ENCODE data around the gene FAM174C. TPM values are rescaled to one million over a fixed set of nuclear protein-coding genes. Genes with fewer than 3 reads are reported as not detected.
A peak's percentile ranks its signal among the peaks of the same experiment; 100 is the strongest.

The FAM174C gene
- total RNA-seq = 10 to 100 TPM; 74.8 to 76.1 TPM

GRCh38 chr19:1275260-1275975, at the start of gene FAM174C:
TSS of gene FAM174C (plus strand) at chr19:1275530. CDS start at chr19:1275550, 20 bp downstream.
- H3K9me3 Mint-ChIP-seq = no peaks in the 10 kb centered on the region
- H3K27me3 Mint-ChIP-seq = no peaks in the 10 kb centered on the region
- intact Hi-C loops (cut with micrococcal nuclease) = loop anchor here (1.0 to 5.0 kb wide), 4 partner anchors 14 to 237 kb away; partner anchors contain the start of genes ADAMTSL5, DAZAP1 and NDUFS7
- ChIA-PET POLR2A (interaction anchor here (0.7 to 1.5 kb wide), 7 partner anchors 9 to 30 kb away, joined by 3 to 6 read pairs (median 4); no protein-coding TSS in a partner anchor), CTCF (interaction anchor here (0.6 to 4.1 kb wide), 4 partner anchors 9 to 163 kb away, joined by 3 to 38 read pairs (median 6); no protein-coding TSS in a partner anchor)
- peak within 1 kb of the TSS; percentile 86 for H3K4me3 Mint-ChIP-seq
- H3K4me1 Mint-ChIP-seq (ENCODE audit: low read depth) = peaks cover 56% of the 10 kb centered on the region
- H3K27ac Mint-ChIP-seq = peak within 1 kb of the TSS; percentile 95
- peaks cover 54% of the 10 kb centered on the region for H3K36me3 Mint-ChIP-seq
- peak; percentile 97 for DNase-seq

GRCh38 chr19:1226227-1226518, 49.2 kb upstream of the FAM174C start:
- H3K9me3 Mint-ChIP-seq = no peaks in the 10 kb centered on the region
- POLR2A ChIA-PET = no interaction called here
- CTCF ChIA-PET = interaction anchor here (1.1 kb wide), 1 partner anchor 113 kb away, joined by 3 read pairs; no protein-coding TSS in a partner anchor
- H3K4me1 Mint-ChIP-seq (ENCODE audit: low read depth) = no peaks in the 10 kb centered on the region
- peaks cover 7% of the 10 kb centered on the region for H3K36me3 Mint-ChIP-seq
- H3K27me3 Mint-ChIP-seq = no peaks in the 10 kb centered on the region
- no peak for DNase-seq
- H3K4me3 Mint-ChIP-seq = no peak overlapping the region
- no peak overlapping the region for H3K27ac Mint-ChIP-seq
- intact Hi-C loops (cut with micrococcal nuclease) = no loop called here

- DNase-seq = no peak
- Mint-ChIP-seq H3K9me3 (no peaks in the 10 kb centered on the region), H3K4me1 (ENCODE audit: low read depth) (no peaks in the 10 kb centered on the region), H3K36me3 (peaks cover 7% of the 10 kb centered on the region), H3K27ac (no peak overlapping the region), H3K4me3 (no peak overlapping the region), H3K27me3 (no peaks in the 10 kb centered on the region)
- POLR2A ChIA-PET = no interaction called here
- intact Hi-C loops (cut with micrococcal nuclease) = no loop called here
- CTCF ChIA-PET = no interaction called here
Measured at GRCh38 chr19:1226522-1227303, 48.6 kb upstream of the FAM174C start.

DNA sequence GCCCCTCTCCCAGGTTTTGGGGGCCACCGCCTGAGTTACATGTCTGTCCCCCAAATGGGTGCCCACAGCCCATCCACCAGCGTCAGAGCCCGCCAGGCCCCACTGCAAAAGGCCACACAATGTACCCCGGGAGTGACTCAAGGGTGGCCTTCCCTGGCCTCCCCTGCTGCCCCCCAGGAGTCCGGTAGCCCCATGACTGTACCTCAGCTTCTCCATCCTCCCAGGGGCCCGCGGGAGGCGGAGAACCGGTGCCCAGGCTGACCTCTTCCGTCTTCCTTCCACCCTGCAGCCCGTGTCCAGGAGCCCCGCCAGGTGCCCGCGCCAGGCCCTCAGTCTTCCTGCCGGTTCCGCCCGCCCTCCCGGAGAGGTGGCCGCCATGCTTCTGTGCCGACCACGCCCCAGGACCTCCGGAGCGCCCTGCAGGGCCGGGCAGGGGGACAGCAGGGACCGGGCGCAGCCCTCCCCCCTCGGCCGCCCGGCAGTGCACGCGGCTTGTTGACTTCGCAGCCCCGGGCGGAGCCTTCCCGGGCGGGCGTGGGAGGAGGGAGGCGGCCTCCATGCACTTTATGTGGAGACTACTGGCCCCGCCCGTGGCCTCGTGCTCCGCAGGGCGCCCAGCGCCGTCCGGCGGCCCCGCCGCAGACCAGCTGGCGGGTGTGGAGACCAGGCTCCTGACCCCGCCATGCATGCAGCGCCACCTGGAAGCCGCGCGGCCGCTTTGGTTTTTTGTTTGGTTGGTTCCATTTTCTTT, 47.9 kb upstream of the FAM174C start:
- no peak overlapping the region for H3K4me3 Mint-ChIP-seq
- intact Hi-C loops (cut with micrococcal nuclease) = no loop called here
- H3K27ac Mint-ChIP-seq = no peak overlapping the region
- ChIA-PET CTCF (no interaction called here), POLR2A (no interaction called here)
- no peaks in the 10 kb centered on the region for H3K27me3 Mint-ChIP-seq
- DNase-seq = no peak
- H3K36me3 Mint-ChIP-seq = peaks cover 7% of the 10 kb centered on the region
- no peaks in the 10 kb centered on the region for H3K4me1 Mint-ChIP-seq (ENCODE audit: low read depth)
- no peaks in the 10 kb centered on the region for H3K9me3 Mint-ChIP-seq

- H3K27ac Mint-ChIP-seq = no peak overlapping the region
- H3K4me3 Mint-ChIP-seq = no peak overlapping the region
- H3K9me3 Mint-ChIP-seq = no peaks in the 10 kb centered on the region
- H3K27me3 Mint-ChIP-seq = no peaks in the 10 kb centered on the region
- intact Hi-C loops (cut with micrococcal nuclease) = no loop called here
- no peaks in the 10 kb centered on the region for H3K4me1 Mint-ChIP-seq (ENCODE audit: low read depth)
- no peak for DNase-seq
- peaks cover 7% of the 10 kb centered on the region for H3K36me3 Mint-ChIP-seq
- POLR2A ChIA-PET = no interaction called here
- CTCF ChIA-PET = no interaction called here
Measured at GRCh38 chr19:1228161-1228957, 47.0 kb upstream of the FAM174C start.

DNA sequence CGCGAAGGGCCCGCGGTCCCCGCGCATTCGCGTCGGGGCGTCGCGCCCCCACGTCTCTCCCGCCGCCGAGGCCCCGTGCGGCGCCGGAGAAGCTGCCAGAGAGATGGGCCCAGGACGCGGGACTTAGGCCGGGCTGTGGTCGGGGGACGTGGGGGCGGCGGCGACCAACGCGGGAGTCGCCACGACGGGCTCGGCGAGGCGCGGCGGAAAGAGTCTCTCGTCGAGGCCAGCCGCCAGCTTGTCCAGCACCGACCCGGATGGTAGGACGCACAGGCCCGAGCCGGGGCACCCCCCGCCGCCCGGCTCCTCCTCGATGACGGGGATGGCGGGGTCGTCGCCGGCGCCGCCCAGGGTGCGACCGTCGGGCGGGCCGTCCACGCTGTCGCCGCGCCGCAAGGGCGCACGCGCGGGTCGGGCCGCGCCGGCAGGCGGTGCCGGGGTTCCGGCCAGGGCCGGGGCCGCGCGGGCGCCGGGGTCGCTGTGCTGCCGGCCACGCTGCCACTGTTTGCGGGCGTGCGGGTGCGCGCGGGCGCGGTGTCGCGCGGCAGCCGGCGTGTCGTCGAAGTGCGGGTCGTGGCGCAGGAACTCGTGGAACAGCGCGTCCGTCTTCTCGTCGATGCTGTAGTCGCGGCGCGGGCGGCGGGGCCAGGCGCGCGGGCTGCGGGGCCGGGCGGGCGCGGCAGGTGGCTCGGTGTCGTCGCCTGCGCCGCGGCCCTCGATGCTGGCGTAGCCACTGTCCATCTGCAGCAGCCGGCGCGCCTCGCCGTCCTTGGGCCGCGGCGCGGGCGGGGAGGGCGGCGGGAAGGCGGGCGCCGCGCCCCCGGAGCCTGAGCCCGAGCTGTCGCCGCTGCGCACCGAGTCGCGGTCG, 46.0 kb upstream of the FAM174C start:
- POLR2A ChIA-PET = no interaction called here
- no peaks in the 10 kb centered on the region for H3K9me3 Mint-ChIP-seq

GRCh38 chr19:1229924-1230782, 45.2 kb upstream of the FAM174C start:
- Mint-ChIP-seq H3K4me1 (ENCODE audit: low read depth) (no peaks in the 10 kb centered on the region), H3K9me3 (no peaks in the 10 kb centered on the region), H3K4me3 (no peak overlapping the region), H3K27me3 (no peaks in the 10 kb centered on the region), H3K27ac (no peak overlapping the region), H3K36me3 (peaks cover 7% of the 10 kb centered on the region)
- no peak for DNase-seq
- ChIA-PET CTCF (no interaction called here), POLR2A (no interaction called here)
- intact Hi-C loops (cut with micrococcal nuclease) = no loop called here

More for the DNA sequence above, 46.0 kb upstream of the FAM174C start:
- intact Hi-C loops (cut with micrococcal nuclease) = no loop called here
- H3K36me3 Mint-ChIP-seq = peaks cover 7% of the 10 kb centered on the region
- no peaks in the 10 kb centered on the region for H3K4me1 Mint-ChIP-seq (ENCODE audit: low read depth)
- no peak overlapping the region for H3K4me3 Mint-ChIP-seq
- no peak for DNase-seq
- H3K27ac Mint-ChIP-seq = no peak overlapping the region
- CTCF ChIA-PET = no interaction called here
- no peaks in the 10 kb centered on the region for H3K27me3 Mint-ChIP-seq

GRCh38 chr19:1230783-1231489, 44.4 kb upstream of the FAM174C start:
- no peak for DNase-seq
- Mint-ChIP-seq H3K4me3 (no peak overlapping the region), H3K9me3 (no peaks in the 10 kb centered on the region), H3K4me1 (ENCODE audit: low read depth) (no peaks in the 10 kb centered on the region), H3K36me3 (peaks cover 7% of the 10 kb centered on the region), H3K27ac (no peak overlapping the region), H3K27me3 (no peaks in the 10 kb centered on the region)
- POLR2A ChIA-PET = no interaction called here
- intact Hi-C loops (cut with micrococcal nuclease) = no loop called here
- CTCF ChIA-PET = no interaction called here

- ChIA-PET CTCF (no interaction called here), POLR2A (no interaction called here)
- Mint-ChIP-seq H3K9me3 (no peaks in the 10 kb centered on the region), H3K4me3 (no peak overlapping the region), H3K36me3 (peaks cover 7% of the 10 kb centered on the region), H3K27me3 (no peaks in the 10 kb centered on the region), H3K27ac (no peak overlapping the region), H3K4me1 (ENCODE audit: low read depth) (no peaks in the 10 kb centered on the region)
- no peak for DNase-seq
- intact Hi-C loops (cut with micrococcal nuclease) = no loop called here
Measured at GRCh38 chr19:1231729-1232637, 43.3 kb upstream of the FAM174C start.
